BJ (cell line): ENCODE measurements around the gene HNRNPAB. TPM values are rescaled to one million over a fixed set of nuclear protein-coding genes. Genes with fewer than 3 reads are reported as not detected.

Experiments
- CTCF ChIA-PET: fragments of 350-600 bp; formaldehyde crosslinking; extraction: SDS; loops from one replicate; lab custom pipeline; 2021; ENCODE audit warnings: antibody characterized with exemption, inconsistent platforms; lab: Yijun Ruan, JAX
- POLR2A ChIA-PET: fragments of 300-600 bp; sonication (Branson Sonifier 250); formaldehyde crosslinking; extraction: SDS; loops from one replicate; lab custom pipeline; 2021; ENCODE audit warnings: antibody characterized with exemption; lab: Charles Lee
- DNase-seq: peaks from one replicate; pipeline ENCODE4 v3.0.0-alpha.2; 2011; ENCODE audit warnings: low read depth
- H3K27me3 ChIP-seq: 2 replicates; pipeline ENCODE4 v1.6.0; 2011; ENCODE audit warnings: low read length; ENCODE audit not compliant: control insufficient read depth, insufficient read depth
- H3K36me3 ChIP-seq: 2 replicates; pipeline ENCODE4 v1.5.1; 2011; ENCODE audit warnings: low read length; ENCODE audit not compliant: control insufficient read depth, insufficient read depth
- H3K4me3 ChIP-seq: 2 replicates; pipeline ENCODE4 v1.5.1; 2011; ENCODE audit warnings: low read depth, mild to moderate bottlenecking, control low read depth, low read length
- CTCF ChIP-seq: IDR thresholded peaks from 2 replicates; pipeline ENCODE4 v1.5.1; 2011; ENCODE audit warnings: low read depth, mild to moderate bottlenecking, control low read depth, inconsistent platforms, low read length, moderate library complexity; ENCODE audit not compliant: insufficient read depth
- polyA plus RNA-seq: library from polyadenylated mRNA; depleted of rRNA; stranded (reverse); fragments of >200 nt; gene quantifications from 2 replicates; pipeline ENCODE4 v1.2.3, GENCODE V29; 2011

Gene HNRNPAB
- polyA plus RNA-seq, 1 experiment, result 59.3 TPM

- POLR2A ChIA-PET, result no interaction called here
- peak; percentile 99 for TF ChIP-seq CTCF
- Histone ChIP-seq H3K4me3 (no peak overlapping the region), H3K36me3 (no peaks in the 10 kb centered on the region), H3K27me3 (peaks cover 22% of the 10 kb centered on the region)
- CTCF ChIA-PET, result interaction anchor here (0.7 to 1.3 kb wide), 8 partner anchors 9 to 92 kb away, joined by 3 to 9 read pairs (median 4); partner anchors contain the start of gene NHP2
- no peak for DNase-seq
Observed at GRCh38 chr5:178163772-178164735, 40.3 kb upstream of the HNRNPAB start.

GRCh38 chr5:178165581-178165980, 38.8 kb upstream of the HNRNPAB start:
- TF ChIP-seq CTCF, result no peak

DNA sequence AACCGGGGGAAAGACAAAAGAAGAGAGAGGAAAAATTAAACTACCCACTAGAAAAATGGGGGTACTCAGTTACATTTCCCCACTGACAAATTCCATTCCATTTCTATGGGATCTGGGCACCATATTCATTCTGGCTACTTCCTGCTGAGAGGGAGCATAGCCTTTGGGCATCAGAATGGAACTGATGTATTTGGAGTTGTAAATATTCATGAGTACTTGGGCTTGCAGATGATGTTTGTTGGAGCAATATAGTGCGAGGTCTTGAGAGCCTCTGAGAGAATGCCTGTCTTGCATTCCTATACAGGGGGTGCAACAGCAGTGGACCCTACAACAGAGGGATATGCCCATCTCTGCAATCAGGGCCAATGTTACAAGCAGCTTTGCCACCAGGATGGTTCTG, 33.9 kb upstream of the HNRNPAB start:
- H3K4me3 ChIP-seq, result no peak overlapping the region
- peaks cover 7% of the 10 kb centered on the region for H3K27me3 ChIP-seq
- TF ChIP-seq CTCF, result no peak
- H3K36me3 ChIP-seq, result no peaks in the 10 kb centered on the region
- DNase-seq, result no peak
- ChIA-PET POLR2A (no interaction called here), CTCF (interaction anchor here (5.7 kb wide), 1 partner anchor 94 kb away, joined by 52 read pairs; no protein-coding TSS in a partner anchor)

More at GRCh38 chr5:178165581-178165980, 38.8 kb upstream of the HNRNPAB start:
- H3K27me3 ChIP-seq, result peaks cover 24% of the 10 kb centered on the region
- no peak overlapping the region for H3K4me3 ChIP-seq
- no peak for DNase-seq
- ChIA-PET POLR2A (no interaction called here), CTCF (interaction anchor here (1.5 to 5.7 kb wide), 2 partner anchors 15 to 89 kb away, joined by 3 to 52 read pairs; no protein-coding TSS in a partner anchor)
- no peaks in the 10 kb centered on the region for H3K36me3 ChIP-seq

DNA sequence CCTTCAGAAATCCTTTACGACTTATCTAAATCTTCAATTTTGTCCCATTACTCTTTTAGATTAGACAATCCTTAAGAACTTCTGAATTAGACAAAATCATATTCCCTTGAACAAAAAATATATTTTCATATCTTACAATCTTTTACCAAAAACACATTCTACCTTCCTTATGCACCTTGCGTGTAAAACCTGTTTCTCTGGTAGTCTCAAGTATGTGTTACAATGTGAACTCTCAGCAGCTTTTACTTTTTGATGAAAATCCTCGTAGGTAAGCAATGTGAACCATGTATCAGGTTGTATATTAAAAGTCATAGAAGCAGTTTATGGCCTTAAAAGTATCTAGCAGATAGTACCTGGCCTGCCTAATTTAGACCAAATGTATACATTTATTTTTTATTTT, 29.9 kb upstream of the HNRNPAB start:
- DNase-seq, result no peak
- CTCF ChIA-PET, result interaction anchor here (1.0 kb wide), 1 partner anchor 113 kb away, joined by 3 read pairs; no protein-coding TSS in a partner anchor
- H3K27me3 ChIP-seq, result peaks cover 2% of the 10 kb centered on the region; the same call in 1 of the 2 replicates
- H3K36me3 ChIP-seq, result no peaks in the 10 kb centered on the region
- no peak for TF ChIP-seq CTCF
- H3K4me3 ChIP-seq, result no peak overlapping the region
- POLR2A ChIA-PET, result no interaction called here

DNA sequence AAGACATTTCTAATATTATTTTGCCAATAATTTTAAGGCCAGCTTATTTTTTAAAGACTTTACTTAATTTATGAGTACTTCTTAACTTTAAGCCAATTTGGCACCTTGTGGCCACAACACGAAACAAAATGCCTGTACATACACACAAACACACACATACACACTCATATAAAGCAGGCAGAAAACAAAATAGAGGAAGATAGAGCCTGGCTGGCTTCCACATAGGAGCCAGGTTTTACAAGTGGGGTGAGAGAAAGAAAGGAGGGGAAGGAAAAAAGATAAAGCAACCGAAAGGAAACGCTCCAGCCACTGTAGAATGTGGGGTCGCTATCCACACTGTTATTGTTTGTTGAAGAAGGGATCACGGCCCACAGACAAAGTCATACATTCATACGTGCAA, 27.5 kb upstream of the HNRNPAB start:
- H3K27me3 ChIP-seq, result no peaks in the 10 kb centered on the region
- ChIA-PET POLR2A (no interaction called here), CTCF (interaction anchor here (0.6 kb wide), 1 partner anchor 8 kb away, joined by 3 read pairs; no protein-coding TSS in a partner anchor)
- no peak for TF ChIP-seq CTCF
- no peaks in the 10 kb centered on the region for H3K36me3 ChIP-seq
- no peak for DNase-seq
- no peak overlapping the region for H3K4me3 ChIP-seq
